HFFc6 (cell line): ENCODE results near the gene FGGY. TPM values are rescaled to one million over a fixed set of nuclear protein-coding genes. Genes with fewer than 3 reads are reported as not detected.

Experiments used
- DNase-seq: peaks from one replicate; pipeline ENCODE4 v3.0.0-alpha.2; 2018
- H3K27ac Mint-ChIP-seq: 2 replicates; pipeline ENCODE4 v1.8.0; 2020; ENCODE audit warnings: mild to moderate bottlenecking, mixed read lengths
- H3K27me3 Mint-ChIP-seq: 2 replicates; pipeline ENCODE4 v1.8.0; 2021; ENCODE audit warnings: mild to moderate bottlenecking, moderate library complexity, mixed read lengths; ENCODE audit not compliant: insufficient read depth
- H3K36me3 Mint-ChIP-seq: 2 replicates; pipeline ENCODE4 v1.8.0; 2021; ENCODE audit warnings: low read depth, mixed read lengths
- H3K4me1 Mint-ChIP-seq: 2 replicates; pipeline ENCODE4 v1.8.0; 2020; ENCODE audit warnings: low read depth, mixed read lengths
- H3K4me3 Mint-ChIP-seq: 2 replicates; pipeline ENCODE4 v1.8.0; 2020; ENCODE audit warnings: mild to moderate bottlenecking, moderate library complexity, mixed read lengths
- H3K9me3 Mint-ChIP-seq: 2 replicates; pipeline ENCODE4 v1.8.0; 2020; ENCODE audit warnings: mild to moderate bottlenecking, mixed read lengths
- CTCF ChIP-seq: fragments of 200-600 bp; sonication (generic); IDR thresholded peaks from 2 replicates; pipeline ENCODE4 v1.5.0; 2021; ENCODE audit warnings: antibody characterized with exemption, mild to moderate bottlenecking
- total RNA-seq, 6 experiments: library from RNA; stranded (reverse); fragmentation: NEBNext Ultra II Directional; extraction: Animal tissue kit (Norgen Biotek cat#: 25700); gene quantifications; 2 replicates in 1 of 6; 3 replicates in 5 of 6; pipeline ENCODE4 v1.2.3, GENCODE V29; 2021

FGGY gene
- total RNA-seq, 6 experiments from 2014 or later = 16.4 to 20.1 (median 18.7) TPM

- H3K27me3 Mint-ChIP-seq = no peaks in the 10 kb centered on the region
- no peaks in the 10 kb centered on the region; the same call in 1 of the 2 replicates for H3K4me1 Mint-ChIP-seq
- DNase-seq = no peak
- H3K9me3 Mint-ChIP-seq = no peaks in the 10 kb centered on the region
- no peak for TF ChIP-seq CTCF
- no peaks in the 10 kb centered on the region for H3K36me3 Mint-ChIP-seq
- H3K4me3 Mint-ChIP-seq = no peak overlapping the region
- no peak overlapping the region for H3K27ac Mint-ChIP-seq
Observed at GRCh38 chr1:59631561-59632255, 334.8 kb downstream of the FGGY start.

GRCh38 chr1:59635097-59635496, 338.2 kb downstream of the FGGY start:
- no peak overlapping the region for H3K27ac Mint-ChIP-seq
- no peak overlapping the region for H3K4me3 Mint-ChIP-seq
- no peaks in the 10 kb centered on the region for H3K27me3 Mint-ChIP-seq
- TF ChIP-seq CTCF = no peak
- no peaks in the 10 kb centered on the region for H3K9me3 Mint-ChIP-seq
- DNase-seq = no peak
- no peaks in the 10 kb centered on the region; the same call in 1 of the 2 replicates for H3K36me3 Mint-ChIP-seq
- H3K4me1 Mint-ChIP-seq = peaks cover 17% of the 10 kb centered on the region

DNA sequence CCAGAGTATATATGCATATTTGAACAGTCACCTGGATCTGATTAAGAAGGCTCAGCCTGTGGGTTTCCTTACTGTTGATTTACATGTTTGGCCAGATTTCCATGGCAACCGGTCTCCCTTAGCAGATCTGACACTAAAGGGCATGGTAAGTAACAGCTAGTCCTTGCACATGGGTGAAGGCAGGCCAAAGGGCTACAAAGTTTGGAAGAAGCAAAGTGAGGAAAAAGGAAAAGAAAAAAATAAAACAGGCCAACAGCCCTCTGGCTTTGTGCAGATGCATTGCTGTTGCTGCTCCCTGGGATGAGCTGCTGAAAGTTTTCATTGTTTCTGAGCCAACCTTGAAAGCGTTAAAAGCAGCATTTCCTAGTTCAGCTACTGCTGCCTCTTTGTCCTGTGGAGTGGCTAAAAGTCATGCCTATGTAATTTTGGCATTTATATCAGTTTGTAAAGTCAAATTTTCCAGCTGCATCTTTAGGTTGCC, 341.4 kb downstream of the FGGY start:
- peak; percentile 80 for DNase-seq
- TF ChIP-seq CTCF = no peak
- Mint-ChIP-seq H3K27ac (peak overlapping the region; percentile 81), H3K36me3 (no peaks in the 10 kb centered on the region; the same call in 1 of the 2 replicates), H3K4me3 (no peak overlapping the region), H3K4me1 (peaks cover 23% of the 10 kb centered on the region), H3K9me3 (no peaks in the 10 kb centered on the region), H3K27me3 (no peaks in the 10 kb centered on the region; the same call in 1 of the 2 replicates)

DNA sequence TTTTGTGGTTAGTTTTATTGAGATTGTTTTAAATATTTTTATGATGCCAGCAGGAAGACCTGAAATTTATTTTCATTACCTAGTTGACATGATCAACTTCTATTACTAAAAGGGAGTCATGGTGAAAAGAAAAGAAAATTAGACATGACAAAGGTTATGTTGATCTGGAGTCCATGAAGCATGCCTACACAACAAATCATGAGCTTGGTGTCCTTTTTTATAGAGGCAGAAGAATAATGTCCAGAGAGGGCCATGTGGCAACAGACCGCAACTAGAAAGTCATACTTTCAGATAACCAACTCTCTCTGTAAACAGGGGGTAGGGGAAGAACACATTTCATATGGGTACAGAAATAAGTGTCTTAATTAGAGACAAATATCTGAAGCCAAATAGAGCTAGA, 342.4 kb downstream of the FGGY start:
- H3K9me3 Mint-ChIP-seq = no peaks in the 10 kb centered on the region
- no peaks in the 10 kb centered on the region; the same call in 1 of the 2 replicates for H3K36me3 Mint-ChIP-seq
- no peaks in the 10 kb centered on the region; the same call in 1 of the 2 replicates for H3K27me3 Mint-ChIP-seq
- no peak for TF ChIP-seq CTCF
- H3K4me1 Mint-ChIP-seq = peaks cover 23% of the 10 kb centered on the region
- DNase-seq = no peak
- no peak overlapping the region for H3K4me3 Mint-ChIP-seq
- peak overlapping the region; percentile 81; the same call in 1 of the 2 replicates for H3K27ac Mint-ChIP-seq

- no peak for TF ChIP-seq CTCF
- Mint-ChIP-seq H3K4me1 (peaks cover 32% of the 10 kb centered on the region), H3K4me3 (no peak overlapping the region), H3K27me3 (no peaks in the 10 kb centered on the region; the same call in 1 of the 2 replicates), H3K9me3 (no peaks in the 10 kb centered on the region), H3K36me3 (no peaks in the 10 kb centered on the region; the same call in 1 of the 2 replicates), H3K27ac (no peak overlapping the region)
- no peak for DNase-seq
Observed at GRCh38 chr1:59640851-59641250, 344.0 kb downstream of the FGGY start.
